Upper lobe of left lung (tissue), 4 donors: Measurements from ENCODE around the gene CBLN4.

Experiments
- CTCF ChIP-seq, 6 experiments: fragments of 450-650 bp in 4 of 6; fragments of 200-600 bp in 2 of 6; sonication (generic) in 2 of 6; IDR thresholded peaks; one replicate each; pipeline ENCODE4 v1.5.1; 2016 to 2019; ENCODE audit warnings: antibody characterized with exemption in 6 of 6
- POLR2A ChIP-seq, 4 donors: fragments of 450-650 bp; IDR thresholded peaks; one replicate each; pipeline ENCODE4 v1.5.1; 2016 to 2017; ENCODE audit warnings: antibody characterized with exemption in 4 of 4, mild to moderate bottlenecking in 2 of 4
- POLR2AphosphoS5 ChIP-seq, 2 donors: sonication (generic); formaldehyde crosslinking; IDR thresholded peaks; one replicate each; pipeline ENCODE4 v1.5.1; 2017; ENCODE audit warnings: antibody characterized with exemption in 2 of 2

- TF ChIP-seq POLR2A (IDR thresholded peaks at IDR 0.05) = no peak
- no peak for TF ChIP-seq CTCF (IDR thresholded peaks at IDR 0.05)
- TF ChIP-seq POLR2AphosphoS5 (IDR thresholded peaks at IDR 0.05) = no peak
Observed at GRCh38 chr20:56014151-56014550, 8.8 kb upstream of the CBLN4 start.
